Measurements from ENCODE around the gene MTMR12. TPM values are rescaled to one million over a fixed set of nuclear protein-coding genes. Genes with fewer than 3 reads are reported as not detected.
A peak's percentile ranks its signal among the peaks of the same experiment; 100 is the strongest.

The MTMR12 gene
- total and polyA plus RNA-seq, 4 donors = 16.2 to 19.9 (median 18.1) TPM

DNA sequence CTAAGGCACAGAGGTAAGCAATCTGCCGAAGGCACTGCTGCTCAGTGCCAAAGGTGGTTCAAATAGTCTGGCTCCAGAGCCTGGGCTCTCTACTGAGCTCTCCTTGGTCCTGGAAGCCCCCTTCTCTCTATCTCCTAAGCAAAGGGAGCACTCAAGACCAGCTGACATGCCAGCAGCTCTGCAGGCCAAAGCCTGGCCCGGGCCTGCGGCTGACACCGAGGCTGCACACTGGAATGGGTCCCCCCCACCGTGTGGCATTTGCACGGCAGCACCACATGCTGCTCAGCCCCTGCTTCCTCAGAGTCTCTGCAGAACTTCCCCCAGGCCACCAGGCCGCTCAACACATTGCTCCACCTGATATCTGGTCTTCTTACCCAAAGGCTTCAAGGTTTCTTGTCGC, 80.8 kb downstream of the MTMR12 start:
- Histone ChIP-seq H3K36me3 (ENCODE audit: control insufficient read depth, insufficient read depth, low read length) (peaks cover 46% of the 10 kb centered on the region), H3K4me1 (ENCODE audit: control insufficient read depth, insufficient read depth, low read length) (peaks cover 19% of the 10 kb centered on the region), H3K9me3 (ENCODE audit: control insufficient read depth, insufficient read depth, low read length) (no peaks in the 10 kb centered on the region), H3K4me3 (ENCODE audit: low read depth, low read length) (no peak overlapping the region), H3K27me3 (ENCODE audit: control insufficient read depth, insufficient read depth, low read length) (no peaks in the 10 kb centered on the region), H3K27ac (ENCODE audit: low read depth, low read length) (no peak overlapping the region)
- no peak for DNase-seq (ENCODE audit: low read depth in 4 of 6, low spot score in 6 of 6)
- WGBS (ENCODE audit: insufficient coverage) = 44% methylated on average over 8 of the region's 8 CpGs

GRCh38 chr5:32231241-32231640, 81.5 kb downstream of the MTMR12 start:
- H3K4me3 ChIP-seq (ENCODE audit: low read depth, low read length) = no peak overlapping the region
- WGBS (ENCODE audit: insufficient coverage) = 94% methylated on average over 3 of the region's 6 CpGs
- no peak overlapping the region for H3K27ac ChIP-seq (ENCODE audit: low read depth, low read length)
- H3K36me3 ChIP-seq (ENCODE audit: control insufficient read depth, insufficient read depth, low read length) = peaks cover 39% of the 10 kb centered on the region
- peaks cover 19% of the 10 kb centered on the region for H3K4me1 ChIP-seq (ENCODE audit: control insufficient read depth, insufficient read depth, low read length)
- H3K9me3 ChIP-seq (ENCODE audit: control insufficient read depth, insufficient read depth, low read length) = no peaks in the 10 kb centered on the region
- H3K27me3 ChIP-seq (ENCODE audit: control insufficient read depth, insufficient read depth, low read length) = no peaks in the 10 kb centered on the region
- DNase-seq (ENCODE audit: low read depth in 4 of 6, low spot score in 6 of 6) = no peak

GRCh38 chr5:32230356-32231099, 82.2 kb downstream of the MTMR12 start:
- no peaks in the 10 kb centered on the region for H3K9me3 ChIP-seq (ENCODE audit: control insufficient read depth, insufficient read depth, low read length)
- peaks cover 35% of the 10 kb centered on the region for H3K36me3 ChIP-seq (ENCODE audit: control insufficient read depth, insufficient read depth, low read length)
- no peak overlapping the region for H3K4me3 ChIP-seq (ENCODE audit: low read depth, low read length)
- DNase-seq (ENCODE audit: low read depth in 4 of 6, low spot score in 6 of 6) = no peak
- H3K27me3 ChIP-seq (ENCODE audit: control insufficient read depth, insufficient read depth, low read length) = no peaks in the 10 kb centered on the region
- peaks cover 19% of the 10 kb centered on the region for H3K4me1 ChIP-seq (ENCODE audit: control insufficient read depth, insufficient read depth, low read length)
- H3K27ac ChIP-seq (ENCODE audit: low read depth, low read length) = no peak overlapping the region
- WGBS (ENCODE audit: insufficient coverage) = 61% methylated on average over 3 of the region's 3 CpGs

DNA sequence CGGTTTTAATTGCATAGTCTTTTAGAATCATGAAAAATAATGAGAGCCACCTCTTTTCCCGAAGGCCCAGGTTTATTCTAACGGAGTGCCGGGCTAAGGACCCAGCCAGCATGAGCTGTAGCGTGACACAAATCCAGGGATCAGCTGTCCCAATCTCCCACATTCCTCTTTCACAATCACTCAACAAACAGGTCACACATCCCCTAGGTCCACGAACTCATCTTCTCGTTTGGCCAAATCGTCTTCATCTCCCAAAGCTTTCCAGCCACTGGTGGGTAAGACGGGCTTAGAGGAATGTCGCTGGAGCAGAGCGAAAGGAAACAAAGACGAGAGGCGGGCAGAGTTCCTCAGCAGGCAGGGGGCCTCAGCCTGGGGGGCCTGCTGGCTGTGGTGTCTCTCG, 83.2 kb downstream of the MTMR12 start:
- H3K27ac ChIP-seq (ENCODE audit: low read depth, low read length) = no peak overlapping the region

DNA sequence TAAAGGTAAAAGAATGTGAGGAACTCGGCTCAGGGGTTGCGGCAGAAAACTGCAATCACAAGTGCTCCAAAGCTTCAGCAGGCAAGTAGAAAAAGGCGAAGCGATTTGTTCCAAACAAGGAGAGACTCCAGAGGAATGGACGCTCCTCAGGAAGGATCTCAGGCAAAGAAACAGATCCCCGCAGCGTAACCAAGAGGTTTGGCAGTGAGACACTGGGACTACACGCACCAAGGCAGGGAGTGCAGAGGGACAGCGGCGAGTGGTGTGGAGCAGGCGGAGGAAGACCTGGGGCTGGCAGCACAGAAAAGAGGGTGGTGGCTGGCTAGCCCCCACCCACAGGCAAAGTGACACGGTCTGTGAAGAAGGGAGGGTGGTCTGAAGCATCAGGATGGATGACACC, 83.9 kb downstream of the MTMR12 start:
- H3K9me3 ChIP-seq (ENCODE audit: control insufficient read depth, insufficient read depth, low read length) = no peaks in the 10 kb centered on the region
- DNase-seq (ENCODE audit: low read depth in 4 of 6, low spot score in 6 of 6) = no peak
- H3K27ac ChIP-seq (ENCODE audit: low read depth, low read length) = no peak overlapping the region
- H3K27me3 ChIP-seq (ENCODE audit: control insufficient read depth, insufficient read depth, low read length) = no peaks in the 10 kb centered on the region
- peaks cover 13% of the 10 kb centered on the region for H3K4me1 ChIP-seq (ENCODE audit: control insufficient read depth, insufficient read depth, low read length)
- H3K36me3 ChIP-seq (ENCODE audit: control insufficient read depth, insufficient read depth, low read length) = peaks cover 29% of the 10 kb centered on the region
- no peak overlapping the region for H3K4me3 ChIP-seq (ENCODE audit: low read depth, low read length)
- 98% methylated on average over 11 of the region's 12 CpGs for WGBS (ENCODE audit: insufficient coverage)

More for the DNA sequence above, 83.2 kb downstream of the MTMR12 start:
- peaks cover 19% of the 10 kb centered on the region for H3K4me1 ChIP-seq (ENCODE audit: control insufficient read depth, insufficient read depth, low read length)
- H3K36me3 ChIP-seq (ENCODE audit: control insufficient read depth, insufficient read depth, low read length) = peaks cover 32% of the 10 kb centered on the region
- 92% methylated on average over 13 of the region's 14 CpGs for WGBS (ENCODE audit: insufficient coverage)
- no peak for DNase-seq (ENCODE audit: low read depth in 4 of 6, low spot score in 6 of 6)
- no peaks in the 10 kb centered on the region for H3K9me3 ChIP-seq (ENCODE audit: control insufficient read depth, insufficient read depth, low read length)
- no peaks in the 10 kb centered on the region for H3K27me3 ChIP-seq (ENCODE audit: control insufficient read depth, insufficient read depth, low read length)
- no peak overlapping the region for H3K4me3 ChIP-seq (ENCODE audit: low read depth, low read length)

DNA sequence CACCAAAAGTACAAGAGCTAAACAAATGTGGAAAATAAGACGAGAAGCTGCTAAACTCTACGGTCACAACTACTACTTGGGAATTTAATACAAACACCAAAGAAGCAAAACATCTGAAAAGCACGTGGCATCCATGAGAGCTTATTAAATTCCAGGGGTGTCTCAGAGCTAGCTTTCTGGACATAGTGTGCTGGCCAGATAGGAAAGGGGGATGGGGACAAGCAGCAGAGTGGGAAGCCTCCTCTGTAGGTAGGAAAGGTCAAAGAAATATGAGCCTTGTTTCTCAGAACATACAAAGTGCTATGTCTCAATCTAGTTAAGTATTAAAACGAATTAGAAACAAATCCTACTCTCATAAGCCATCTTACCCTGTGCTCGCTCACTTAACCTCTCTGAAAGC, 87.3 kb downstream of the MTMR12 start:
- Histone ChIP-seq H3K27ac (ENCODE audit: low read depth, low read length) (no peak overlapping the region), H3K9me3 (ENCODE audit: control insufficient read depth, insufficient read depth, low read length) (no peaks in the 10 kb centered on the region), H3K27me3 (ENCODE audit: control insufficient read depth, insufficient read depth, low read length) (no peaks in the 10 kb centered on the region), H3K4me1 (ENCODE audit: control insufficient read depth, insufficient read depth, low read length) (no peaks in the 10 kb centered on the region), H3K36me3 (ENCODE audit: control insufficient read depth, insufficient read depth, low read length) (peaks cover 15% of the 10 kb centered on the region), H3K4me3 (ENCODE audit: low read depth, low read length) (no peak overlapping the region)
- DNase-seq (ENCODE audit: low read depth in 4 of 6, low spot score in 6 of 6) = no peak
- WGBS (ENCODE audit: insufficient coverage) = 94% methylated on average over 3 of the region's 5 CpGs

GRCh38 chr5:32223972-32224609, 88.6 kb downstream of the MTMR12 start:
- no peak overlapping the region for H3K27ac ChIP-seq (ENCODE audit: low read depth, low read length)
- no peaks in the 10 kb centered on the region for H3K27me3 ChIP-seq (ENCODE audit: control insufficient read depth, insufficient read depth, low read length)
- H3K4me1 ChIP-seq (ENCODE audit: control insufficient read depth, insufficient read depth, low read length) = no peaks in the 10 kb centered on the region
- H3K9me3 ChIP-seq (ENCODE audit: control insufficient read depth, insufficient read depth, low read length) = no peaks in the 10 kb centered on the region
- H3K36me3 ChIP-seq (ENCODE audit: control insufficient read depth, insufficient read depth, low read length) = peaks cover 10% of the 10 kb centered on the region
- no peak for DNase-seq (ENCODE audit: low read depth in 4 of 6, low spot score in 6 of 6)
- no CpG with 5 or more reads among the region's 1 CpG for WGBS (ENCODE audit: insufficient coverage)
- no peak overlapping the region for H3K4me3 ChIP-seq (ENCODE audit: low read depth, low read length)

DNA sequence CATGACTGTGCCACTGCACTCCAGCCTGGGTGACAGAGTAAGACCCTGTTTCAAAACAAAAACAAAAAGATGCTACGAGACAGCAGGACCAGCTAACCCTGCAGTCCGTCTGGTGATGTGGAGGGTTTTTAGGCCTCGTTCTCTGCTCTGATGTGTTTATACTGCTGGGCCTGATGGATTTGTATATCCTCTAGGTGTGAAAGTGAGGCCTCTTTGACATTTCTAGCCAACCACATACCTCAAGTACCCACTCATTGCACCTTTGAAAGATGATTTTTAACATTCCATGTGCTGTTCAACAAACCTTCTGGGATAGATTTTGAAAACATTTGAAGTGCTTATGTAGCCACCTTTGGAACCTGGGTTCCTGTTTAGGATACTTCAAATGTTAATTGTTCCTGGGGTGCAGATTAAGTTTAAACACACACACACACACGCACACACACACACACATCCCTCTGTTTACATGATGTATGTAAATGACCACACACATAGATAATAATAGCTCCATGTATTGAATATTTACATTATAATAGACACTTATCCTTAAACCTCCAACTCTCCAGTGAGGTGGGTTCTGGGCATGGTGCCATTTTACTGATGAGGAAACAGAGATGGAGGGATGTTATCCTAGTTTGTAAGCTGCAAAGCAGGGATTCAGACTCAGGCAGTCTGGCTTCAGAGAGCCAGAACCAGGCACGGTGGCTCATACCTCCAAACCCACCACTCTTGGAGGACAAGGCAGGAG, 89.8 kb downstream of the MTMR12 start:
- Histone ChIP-seq H3K9me3 (ENCODE audit: control insufficient read depth, insufficient read depth, low read length) (no peaks in the 10 kb centered on the region), H3K36me3 (ENCODE audit: control insufficient read depth, insufficient read depth, low read length) (peaks cover 2% of the 10 kb centered on the region), H3K4me1 (ENCODE audit: control insufficient read depth, insufficient read depth, low read length) (peaks cover 6% of the 10 kb centered on the region), H3K27ac (ENCODE audit: low read depth, low read length) (no peak overlapping the region), H3K27me3 (ENCODE audit: control insufficient read depth, insufficient read depth, low read length) (no peaks in the 10 kb centered on the region), H3K4me3 (ENCODE audit: low read depth, low read length) (no peak overlapping the region)
- 100% methylated on average over 1 of the region's 5 CpGs for WGBS (ENCODE audit: insufficient coverage)
- no peak for DNase-seq (ENCODE audit: low read depth in 4 of 6, low spot score in 6 of 6)

DNA sequence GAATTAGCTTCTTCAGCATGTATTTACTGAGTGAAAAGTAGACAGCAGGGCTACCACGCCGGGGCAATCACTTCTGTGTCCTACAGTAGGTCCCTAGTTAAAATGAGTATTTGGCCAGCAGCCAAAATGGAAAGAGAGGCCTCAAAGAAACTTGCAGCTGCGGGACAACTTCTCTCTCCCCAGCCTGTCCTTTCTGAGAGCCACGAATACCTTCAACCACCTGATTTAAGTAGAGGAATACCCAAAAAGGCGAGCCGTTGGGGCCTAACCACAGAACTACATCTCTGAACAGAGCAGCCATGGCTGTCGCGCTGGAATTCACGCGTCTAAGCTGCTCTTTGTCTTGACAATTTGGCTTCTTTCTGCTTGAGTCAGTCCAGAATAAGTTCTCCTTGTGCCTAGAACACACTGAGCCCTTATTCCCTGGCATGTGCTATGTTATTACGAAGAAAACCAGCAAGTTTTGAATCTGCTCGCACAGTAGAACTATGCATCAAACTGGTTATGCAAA, 94.8 kb downstream of the MTMR12 start:
- 36% methylated on average over 10 of the region's 12 CpGs for WGBS (ENCODE audit: insufficient coverage)
- Histone ChIP-seq H3K27me3 (ENCODE audit: control insufficient read depth, insufficient read depth, low read length) (no peaks in the 10 kb centered on the region), H3K4me3 (ENCODE audit: low read depth, low read length) (no peak overlapping the region), H3K27ac (ENCODE audit: low read depth, low read length) (peak overlapping the region; percentile 88), H3K36me3 (ENCODE audit: control insufficient read depth, insufficient read depth, low read length) (no peaks in the 10 kb centered on the region), H3K4me1 (ENCODE audit: control insufficient read depth, insufficient read depth, low read length) (peaks cover 13% of the 10 kb centered on the region), H3K9me3 (ENCODE audit: control insufficient read depth, insufficient read depth, low read length) (no peaks in the 10 kb centered on the region)
- peak in 5 of 6 donors; percentile 35 to 80 (median 44) for DNase-seq (ENCODE audit: low read depth in 4 of 6, low spot score in 6 of 6)

Data from spinal cord (tissue), 10 donors.